Measurements from ENCODE around the gene IQCE.
"Not testable (repeated sequence)": the region's sequence is repeated elsewhere in the genome, so short reads cannot be mapped to it uniquely, and the experiment has no call there.

IQCE gene

DNA sequence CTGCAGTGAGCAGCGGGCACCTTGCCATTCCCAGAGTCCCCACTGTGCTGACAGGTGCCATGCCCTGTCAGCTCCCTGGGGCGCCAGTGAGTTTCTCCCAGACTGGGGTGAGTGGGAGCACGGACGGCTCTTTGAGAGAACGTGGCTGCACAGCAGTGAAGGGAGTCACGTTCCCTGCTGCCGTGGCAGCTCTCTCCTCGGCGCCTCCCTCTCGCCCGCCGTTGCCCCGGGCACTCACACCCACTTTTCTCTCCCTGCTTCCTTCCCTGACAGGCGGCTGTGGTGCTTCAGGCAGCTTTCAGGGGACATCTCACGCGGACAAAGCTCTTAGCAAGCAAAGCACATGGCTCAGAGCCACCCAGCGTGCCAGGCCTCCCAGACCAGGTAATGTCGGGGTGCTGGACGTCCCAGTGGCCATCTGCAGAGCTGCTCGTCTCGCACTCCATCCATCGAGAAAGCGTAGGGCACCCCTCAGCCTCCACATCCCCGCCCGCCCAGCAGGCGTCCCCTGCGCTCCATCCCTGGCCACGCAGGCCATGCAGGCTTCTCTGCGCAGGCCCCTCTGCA lies 45.9 kb downstream of the IQCE start:
- no peak for DNase-seq

DNA sequence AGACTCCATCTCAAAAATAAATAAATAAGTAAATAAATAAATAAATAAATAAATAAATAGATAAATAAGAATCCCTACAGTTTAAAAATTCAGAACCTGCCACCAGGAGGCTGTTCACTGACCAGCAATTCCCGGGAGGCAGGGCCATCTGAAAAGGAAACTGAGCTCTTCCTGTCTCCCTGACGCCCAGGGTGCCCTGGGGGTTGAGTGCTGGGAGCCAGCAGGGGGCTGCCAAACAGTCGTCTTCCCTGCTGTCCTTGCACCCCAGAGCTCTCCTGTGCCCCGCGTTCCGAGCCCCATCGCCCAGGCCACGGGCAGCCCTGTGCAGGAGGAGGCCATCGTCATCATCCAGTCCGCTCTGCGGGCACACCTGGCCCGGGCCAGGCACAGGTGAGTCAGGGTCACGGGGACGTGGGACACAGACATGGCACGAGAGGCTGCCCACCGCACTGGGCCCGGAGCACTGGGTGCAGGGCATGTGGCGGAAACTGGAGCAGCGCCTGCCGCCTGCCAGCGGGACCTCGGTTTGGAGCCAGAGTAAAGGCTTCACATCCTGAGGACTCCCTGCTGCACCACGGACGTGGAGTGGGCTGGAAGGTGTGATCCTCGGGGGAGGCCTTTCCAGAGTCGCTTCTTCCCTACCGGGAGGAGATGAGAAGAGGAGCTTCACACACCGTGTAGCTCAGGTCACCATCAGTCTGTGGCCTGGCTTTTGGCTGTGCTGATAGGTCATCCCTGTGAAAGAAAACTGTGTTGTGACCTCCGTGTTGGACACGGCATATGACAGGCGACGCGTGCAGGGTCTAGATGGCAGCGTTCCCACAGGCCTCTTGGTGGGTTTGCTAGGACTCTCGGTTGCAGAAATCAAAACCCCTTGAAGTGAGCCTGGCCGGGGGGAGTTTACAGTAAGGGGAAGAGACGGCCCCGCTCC lies 47.1 kb downstream of the IQCE start:
- no peak for DNase-seq

DNA sequence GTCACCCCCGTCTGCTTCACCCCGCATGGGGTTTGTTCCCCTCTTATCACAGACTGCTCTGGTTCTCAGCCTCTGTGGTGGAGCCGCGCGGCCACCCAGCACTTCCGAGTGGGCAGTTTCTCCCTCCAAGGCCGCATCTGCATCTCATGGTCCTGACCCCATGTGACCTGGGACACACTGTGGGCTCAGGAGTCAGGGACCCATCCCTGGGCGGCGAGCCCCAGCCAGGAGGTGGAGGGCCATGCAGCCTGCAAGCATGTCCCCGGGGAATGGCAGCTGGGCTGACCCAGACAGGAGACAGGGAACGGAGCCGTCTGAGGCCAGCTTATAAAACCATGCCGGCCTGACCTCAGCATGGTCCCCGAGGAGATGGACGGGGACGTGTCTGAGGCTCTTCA lies 47.8 kb downstream of the IQCE start:
- no peak for DNase-seq

DNA sequence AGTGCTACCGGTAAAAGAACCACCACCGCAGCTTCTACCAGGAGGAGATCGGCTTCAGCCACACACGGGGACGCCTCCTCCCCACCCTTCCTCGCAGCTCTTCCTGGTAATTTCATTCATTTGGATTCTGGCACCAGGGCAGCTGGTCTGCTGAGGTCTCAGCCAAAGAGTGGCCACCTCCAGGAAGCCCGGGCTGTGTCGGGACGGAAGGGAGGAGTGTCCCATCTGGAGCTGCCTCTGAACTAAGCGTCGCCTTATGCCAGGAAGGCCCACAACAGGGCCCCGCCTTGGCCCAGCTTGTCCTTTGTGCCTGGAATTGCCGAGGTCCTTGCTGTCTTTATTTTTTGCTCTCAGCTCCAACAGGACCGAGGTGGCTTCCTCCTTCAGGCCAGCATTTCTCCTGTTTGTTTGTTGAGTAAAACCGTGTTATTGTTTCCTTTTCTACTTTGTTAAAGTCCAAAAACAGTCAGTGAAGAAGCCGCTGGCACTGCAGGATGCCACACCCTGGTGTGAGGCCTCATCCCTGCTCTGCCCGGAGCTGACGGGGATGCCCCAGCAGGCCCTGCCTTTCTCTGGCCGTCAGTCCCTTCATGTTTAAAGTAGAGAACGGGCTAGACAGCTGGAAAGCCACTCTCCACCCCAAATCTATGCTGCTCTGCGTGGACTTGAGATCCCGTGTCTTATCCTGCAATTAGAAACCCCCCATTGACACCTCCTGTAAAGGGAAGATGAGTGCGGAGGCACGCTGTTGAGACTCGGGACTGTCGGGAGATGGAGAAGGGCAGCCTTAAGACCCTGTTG lies 48.5 kb downstream of the IQCE start:
- no peak for DNase-seq

DNA sequence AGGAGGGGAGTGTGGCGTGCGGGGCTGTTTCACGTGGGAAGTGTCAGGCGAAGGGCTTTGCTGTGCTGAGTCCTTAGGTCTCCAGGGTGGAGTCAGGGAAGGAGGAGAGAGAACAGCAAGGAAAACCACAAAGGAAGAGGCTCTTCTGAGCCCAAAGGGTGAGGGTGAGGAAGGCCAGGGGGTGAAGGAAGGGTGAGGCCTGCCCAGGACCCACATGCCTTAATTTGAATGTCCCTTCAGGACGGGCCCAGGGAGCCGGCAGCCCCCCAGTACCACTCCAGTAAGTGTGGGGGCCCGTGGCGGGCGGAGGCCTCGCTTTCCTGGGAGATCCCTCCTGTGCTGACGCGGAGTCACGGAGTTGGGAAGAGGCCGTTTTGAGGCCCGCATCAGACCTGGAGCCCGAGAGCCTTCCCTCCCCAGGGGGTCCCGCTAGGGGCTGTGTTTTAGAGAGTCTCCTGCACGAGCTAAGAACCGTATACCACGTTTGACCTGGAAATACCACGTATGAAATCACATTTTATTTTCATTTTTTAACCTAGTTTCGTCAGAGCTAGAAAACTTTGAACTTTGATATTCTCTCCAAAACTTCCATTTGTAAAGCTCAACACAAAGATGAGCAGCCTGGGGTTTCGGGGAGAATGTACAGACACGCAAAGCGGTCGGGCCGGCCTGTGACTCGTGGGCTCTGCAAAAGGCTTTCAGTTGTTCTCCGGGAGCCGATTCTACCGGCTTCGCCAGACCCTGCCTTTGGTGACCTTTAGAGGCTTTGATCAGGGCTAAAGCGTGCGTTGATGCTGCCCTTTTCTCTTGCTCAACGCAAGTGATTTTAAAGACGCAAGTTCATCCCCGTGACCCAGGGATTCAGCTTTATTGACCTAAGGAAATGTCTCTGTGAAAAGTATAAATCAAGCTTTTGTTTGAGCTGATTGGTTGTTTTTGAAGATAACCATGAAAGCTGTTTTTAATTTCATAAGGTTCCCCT lies 49.4 kb downstream of the IQCE start:
- no peak for DNase-seq

DNA sequence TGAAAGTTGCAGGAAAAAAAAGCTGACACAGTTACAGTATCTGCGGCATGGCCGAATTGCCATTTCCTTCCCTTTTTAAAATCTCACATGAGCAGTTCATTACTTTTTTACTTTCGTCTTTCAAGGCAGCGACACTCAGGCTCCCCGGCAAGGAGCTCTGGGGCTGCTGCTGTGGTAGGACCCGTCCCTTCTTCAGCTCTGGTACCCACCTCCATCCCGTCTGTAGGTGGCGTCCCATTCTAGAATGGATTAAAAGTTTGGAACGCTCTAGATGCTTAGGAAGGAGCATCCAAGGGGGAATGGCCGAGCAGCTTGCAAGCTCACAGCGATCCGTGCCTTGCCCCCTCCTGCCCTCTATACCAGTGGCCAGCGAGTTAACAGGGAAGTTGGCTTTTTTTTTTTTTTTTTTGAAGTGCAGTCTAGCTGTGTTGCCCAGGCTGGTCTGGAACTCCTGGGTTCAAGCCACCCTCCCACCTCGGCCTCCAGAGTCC lies 50.2 kb downstream of the IQCE start:
- no peak for DNase-seq

DNA sequence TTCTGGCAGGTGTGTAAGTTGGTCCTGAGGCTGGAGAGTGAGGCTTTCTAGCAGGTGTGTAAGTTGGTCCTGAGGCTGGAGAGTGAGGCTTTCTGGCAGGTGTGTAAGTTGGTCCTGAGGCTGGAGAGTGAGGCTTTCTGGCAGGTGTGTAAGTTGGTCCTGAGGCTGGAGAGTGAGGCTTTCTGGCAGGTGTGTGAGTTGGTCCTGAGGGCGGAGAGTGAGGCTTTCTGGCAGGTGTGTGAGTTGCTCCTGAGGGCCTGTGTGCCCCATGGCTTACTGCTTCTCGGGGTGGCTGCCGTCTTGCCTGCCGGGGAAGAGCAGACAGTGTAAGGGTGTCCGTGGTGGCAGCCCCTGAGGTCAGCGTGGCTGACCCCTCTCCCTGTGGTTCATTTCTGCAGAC lies 50.9 kb downstream of the IQCE start:
- not testable (repeated sequence) for DNase-seq

DNA sequence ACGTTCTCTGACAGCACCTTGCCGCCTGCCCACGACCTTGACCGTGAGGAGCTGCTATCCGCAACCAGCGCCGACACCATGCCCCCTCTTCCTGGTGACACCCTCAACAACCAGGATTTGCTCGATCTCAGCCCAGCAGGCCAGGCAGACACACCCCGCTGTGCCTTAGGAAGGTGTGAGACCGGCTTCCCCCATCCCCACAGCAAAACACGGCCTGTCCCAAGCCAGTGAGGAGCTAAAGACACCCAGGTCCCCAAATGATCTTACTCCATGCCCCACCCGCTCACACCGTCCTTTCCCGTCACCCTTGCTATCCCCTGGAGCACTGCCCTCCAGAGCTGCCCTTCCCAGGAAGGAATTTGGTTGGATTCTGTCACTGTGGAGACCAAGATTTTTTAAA lies 51.7 kb downstream of the IQCE start:
- no peak for DNase-seq

DNA sequence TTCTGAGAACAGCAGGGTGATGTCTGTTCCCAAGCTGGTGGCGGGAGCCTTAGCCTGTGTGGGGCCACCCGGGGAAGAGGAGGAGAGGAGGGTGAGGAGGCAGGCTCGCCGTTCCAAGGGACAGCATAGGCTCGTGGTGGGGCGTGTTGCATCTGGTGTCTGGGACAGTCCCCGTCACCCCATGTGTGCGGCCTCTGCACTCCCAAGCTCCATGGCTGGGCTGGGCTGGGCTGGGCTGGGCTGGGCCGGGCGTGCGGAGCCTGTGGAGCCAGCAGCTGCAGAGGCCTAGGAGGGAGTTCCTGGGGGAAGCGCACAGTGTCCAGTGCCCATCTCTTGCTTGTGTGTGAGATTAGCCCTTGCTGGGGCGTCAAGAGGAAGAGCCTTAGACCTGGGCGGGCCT lies 52.1 kb downstream of the IQCE start:
- no peak for DNase-seq

DNA sequence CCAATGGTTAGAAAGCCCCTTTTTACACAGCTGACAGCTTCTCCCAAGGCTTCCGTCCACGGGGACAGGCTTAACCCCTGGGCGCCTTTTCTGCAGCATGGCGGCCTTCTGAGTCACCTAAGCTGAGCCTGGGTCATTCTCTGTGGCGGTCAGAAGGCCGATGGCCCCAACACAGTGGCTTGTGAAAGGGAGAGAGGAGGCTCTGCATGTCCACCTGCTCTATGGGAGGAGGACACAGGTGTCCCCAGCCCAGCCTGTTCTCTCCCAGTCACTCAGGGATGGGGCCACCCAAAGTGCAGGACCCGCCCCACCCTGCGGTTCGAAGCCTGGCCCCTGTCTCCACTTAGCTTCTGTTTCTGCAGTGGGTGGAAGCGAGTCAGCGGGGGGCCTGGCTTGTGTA lies 52.6 kb downstream of the IQCE start:
- no peak for DNase-seq

DNA sequence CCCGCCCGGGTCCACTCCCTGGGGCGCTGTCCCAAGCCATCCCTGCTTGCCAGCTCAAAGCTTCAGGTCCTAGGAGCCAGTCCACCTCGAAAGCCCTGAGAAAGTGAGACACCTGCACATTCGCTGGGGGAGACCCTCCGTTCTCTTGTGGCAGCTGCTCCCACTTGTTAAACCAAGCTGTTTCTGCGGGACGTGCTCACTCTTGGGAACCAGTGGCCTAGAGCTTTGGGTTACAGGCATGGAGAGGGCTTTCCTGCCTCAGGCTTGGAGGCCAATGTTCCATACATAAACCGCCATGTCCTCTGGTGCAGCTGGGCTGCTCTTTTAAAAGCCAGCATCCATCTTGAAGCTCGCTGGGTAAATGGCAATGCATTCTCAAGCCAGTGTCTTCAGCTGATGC lies 53.1 kb downstream of the IQCE start:
- DNase-seq, result no peak

DNA sequence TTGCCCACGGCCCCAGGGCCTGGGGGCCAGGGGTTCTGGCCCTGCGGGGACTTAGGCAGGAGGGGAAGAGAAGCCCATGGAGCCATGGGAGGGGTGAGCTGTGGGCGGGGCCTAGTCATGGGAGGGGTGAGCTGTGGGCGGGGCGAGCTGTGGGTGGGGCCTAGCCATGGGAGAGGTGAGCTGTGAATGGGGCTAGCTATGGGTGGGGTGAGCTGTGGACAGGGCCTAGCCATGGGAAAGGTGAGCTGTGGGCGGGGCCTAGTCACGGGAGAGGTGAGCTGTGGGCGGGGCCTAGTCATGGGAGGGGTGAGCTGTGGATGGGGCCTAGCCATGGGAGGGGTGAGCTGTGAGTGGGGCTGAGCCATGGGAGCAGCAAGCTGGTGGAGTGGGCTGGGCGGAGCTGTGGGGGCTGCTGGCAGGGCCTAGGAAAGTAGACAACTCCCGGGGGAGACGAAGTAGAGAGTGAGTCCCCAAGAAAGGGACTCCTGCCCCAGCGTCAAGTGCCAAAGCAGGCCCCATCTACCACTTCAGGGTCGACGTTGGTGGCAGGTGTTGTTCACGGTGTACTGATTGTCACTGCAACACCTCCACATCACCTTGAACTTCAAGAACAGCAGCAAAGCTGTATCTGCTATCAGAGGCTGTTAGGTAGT lies 53.8 kb downstream of the IQCE start:
- no peak for DNase-seq

DNA sequence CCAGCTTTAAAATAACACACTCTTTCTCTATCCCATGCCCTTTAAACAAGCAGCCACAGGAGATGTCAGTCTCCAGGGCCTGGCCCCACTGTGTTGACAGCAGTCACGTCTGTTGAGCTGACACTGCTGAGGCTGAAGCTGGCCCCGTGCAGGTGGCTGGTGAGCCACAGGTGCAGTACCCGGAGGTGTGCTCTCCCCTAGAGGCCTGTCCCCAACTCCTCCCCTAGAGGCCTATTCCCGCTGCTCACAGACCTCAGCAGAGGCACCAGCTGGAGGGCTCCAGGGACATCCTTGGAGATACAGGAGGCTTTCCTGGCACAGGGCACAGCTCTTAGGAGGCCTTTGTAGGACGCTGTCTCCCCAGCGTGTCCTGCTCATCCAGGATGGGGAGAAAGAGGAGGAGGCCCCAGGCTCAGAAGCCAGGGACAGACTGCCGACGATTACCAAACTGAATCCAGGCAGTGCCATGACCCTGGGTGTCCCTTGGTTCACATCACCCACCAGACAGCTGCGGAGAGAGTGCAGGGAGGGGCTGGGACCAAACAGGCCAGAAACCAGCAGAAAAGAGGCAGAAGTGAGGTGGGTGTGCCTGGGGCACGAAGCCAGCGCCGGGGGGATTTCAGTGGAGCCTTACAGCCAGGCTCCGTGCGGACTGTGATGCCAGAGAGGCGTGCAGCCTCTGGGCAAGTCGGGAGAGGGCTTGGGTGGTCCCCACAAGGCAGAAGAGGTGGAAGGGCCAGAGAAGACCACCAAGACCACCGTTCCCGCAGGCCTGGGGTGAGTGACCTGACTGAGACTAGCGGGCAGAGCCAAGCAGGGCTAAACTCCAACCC lies 54.5 kb downstream of the IQCE start:
- DNase-seq, result no peak

DNA sequence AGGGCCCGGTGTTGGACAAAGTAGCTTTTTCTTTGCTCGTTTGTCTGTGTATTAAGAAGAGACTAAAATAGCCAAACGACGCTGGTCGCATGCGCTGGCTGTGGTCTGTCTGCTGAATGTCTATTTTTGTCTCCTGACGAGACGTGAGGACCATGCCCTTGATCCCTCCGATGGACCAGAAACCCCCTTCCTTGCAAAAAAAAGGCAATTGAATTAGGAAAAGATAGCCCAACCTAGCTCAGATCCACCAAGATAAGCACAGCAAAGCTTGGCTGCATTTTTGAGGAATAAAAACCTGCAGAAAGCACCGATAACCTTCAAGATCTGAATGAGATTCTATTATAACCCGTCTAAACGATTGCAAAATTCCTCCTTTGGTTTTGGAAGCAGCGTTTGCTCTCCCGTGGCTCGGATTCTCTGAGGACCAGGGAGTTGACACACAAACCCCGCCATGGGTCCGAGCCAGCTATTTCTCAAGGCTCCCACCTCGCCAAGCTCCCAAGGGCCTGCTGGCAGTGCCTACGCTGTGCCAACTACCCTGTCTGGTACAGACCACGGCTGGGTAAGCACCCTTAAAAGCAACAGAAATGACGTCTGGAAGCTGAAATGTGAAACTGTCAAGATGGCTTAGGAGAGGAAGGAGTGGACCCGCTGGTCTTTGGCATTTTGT lies 55.3 kb downstream of the IQCE start:
- DNase-seq, result no peak

DNA sequence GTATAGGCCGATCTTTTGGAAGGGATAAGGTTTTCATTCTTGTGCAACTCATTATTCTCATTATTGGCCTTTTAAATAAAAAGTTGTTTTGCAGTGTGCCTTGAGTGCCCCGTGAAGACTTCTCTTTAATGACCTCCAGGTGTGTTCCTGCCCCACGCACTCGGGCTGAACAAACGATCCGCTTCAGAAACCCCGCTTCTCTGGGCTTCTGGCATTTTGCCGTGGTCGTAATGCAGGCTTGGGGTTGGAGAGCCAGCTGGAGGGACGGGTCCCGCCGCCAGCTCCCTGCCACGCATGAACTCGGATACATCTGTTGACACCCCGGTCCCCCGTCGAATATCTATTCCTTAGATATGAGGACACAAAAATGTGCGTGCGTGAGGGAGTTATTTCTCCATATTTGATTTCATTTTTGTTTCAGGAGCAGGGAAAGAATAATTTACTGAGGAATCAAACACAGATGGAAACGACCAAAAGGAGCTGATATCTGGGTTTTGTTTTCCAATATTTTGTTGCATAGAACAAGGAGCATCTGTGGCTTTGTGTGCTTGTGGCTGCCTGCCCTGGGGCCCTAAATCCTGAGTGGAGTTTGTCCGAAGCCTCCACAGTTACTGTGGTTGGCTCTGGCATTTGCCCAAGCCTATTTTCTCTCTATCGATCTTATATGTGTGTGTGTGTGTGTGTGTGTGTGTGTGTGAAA lies 56.0 kb downstream of the IQCE start:
- DNase-seq, result no peak

DNA sequence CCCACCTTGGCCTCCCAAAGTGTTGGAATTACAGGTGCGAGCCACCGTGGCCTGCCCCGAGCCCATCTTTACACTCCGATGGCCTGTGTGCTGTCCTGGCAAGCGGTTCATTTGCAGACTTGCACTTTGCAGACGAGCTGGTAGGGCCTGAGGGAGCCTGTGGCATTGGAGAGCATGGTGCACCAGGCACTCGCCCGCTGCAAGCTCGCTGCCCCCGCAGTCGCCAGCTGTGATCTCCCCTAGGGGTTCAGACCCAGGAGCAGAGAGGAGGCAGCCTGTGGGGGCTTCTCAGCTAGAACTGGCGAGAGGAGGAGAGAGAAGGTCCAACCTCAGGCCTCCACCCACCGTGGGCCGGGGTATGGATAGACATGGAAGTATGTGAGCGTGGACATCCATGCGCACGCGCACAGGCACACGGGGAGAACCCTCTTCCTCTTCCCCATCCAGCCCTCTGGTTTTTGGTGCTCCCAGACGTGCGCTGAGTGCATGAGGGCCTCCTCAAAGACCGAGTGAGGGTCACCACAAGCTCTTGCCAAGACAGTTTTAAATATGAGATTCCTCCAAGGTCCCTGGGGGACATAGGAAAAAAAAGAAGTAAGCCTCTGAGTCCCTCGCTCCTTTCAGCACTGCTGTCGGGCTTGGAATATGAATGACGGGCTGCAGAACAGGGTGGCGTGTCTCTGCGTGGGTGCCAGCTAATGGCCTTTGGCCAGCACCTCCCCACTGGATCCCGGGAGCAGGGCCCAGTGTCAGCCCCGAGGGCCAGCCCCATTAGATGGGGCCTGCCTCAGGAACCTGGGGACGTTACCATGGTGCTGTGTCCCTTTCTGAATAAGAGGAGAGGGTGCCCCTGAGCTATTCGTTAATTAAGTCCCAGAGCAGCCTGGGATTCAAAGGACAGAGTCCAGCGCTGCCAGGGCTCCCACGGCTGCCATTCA lies 57.9 kb downstream of the IQCE start:
- DNase-seq, result no peak

DNA sequence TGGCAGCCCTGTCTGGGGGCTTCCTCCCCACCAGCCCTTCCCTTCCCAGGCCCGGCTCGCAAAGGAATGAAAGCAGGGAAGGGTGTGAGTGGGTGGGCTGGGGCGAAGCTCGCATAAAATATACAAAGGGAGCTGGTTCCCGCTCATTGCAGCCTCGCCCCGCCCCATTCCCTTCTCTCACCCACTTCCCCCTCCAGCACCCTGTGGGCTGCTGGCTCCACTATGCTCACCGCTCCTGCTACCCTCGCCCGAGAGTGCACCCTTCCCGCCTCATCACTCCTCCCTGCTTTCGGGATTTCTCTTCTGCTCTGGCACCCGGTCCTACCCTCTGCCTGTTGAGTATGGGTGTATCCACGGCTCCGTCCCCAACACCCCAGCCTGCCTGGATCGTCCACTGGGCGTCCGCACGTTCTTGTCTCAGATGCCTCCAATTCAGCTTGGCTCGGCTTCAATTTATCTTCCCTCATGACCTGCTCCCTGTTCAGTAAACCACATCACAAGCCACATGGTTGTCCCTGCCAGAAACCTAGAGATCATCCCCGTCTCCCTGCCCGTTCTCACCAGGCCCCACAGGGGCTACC lies 58.6 kb downstream of the IQCE start:
- no peak for DNase-seq

DNA sequence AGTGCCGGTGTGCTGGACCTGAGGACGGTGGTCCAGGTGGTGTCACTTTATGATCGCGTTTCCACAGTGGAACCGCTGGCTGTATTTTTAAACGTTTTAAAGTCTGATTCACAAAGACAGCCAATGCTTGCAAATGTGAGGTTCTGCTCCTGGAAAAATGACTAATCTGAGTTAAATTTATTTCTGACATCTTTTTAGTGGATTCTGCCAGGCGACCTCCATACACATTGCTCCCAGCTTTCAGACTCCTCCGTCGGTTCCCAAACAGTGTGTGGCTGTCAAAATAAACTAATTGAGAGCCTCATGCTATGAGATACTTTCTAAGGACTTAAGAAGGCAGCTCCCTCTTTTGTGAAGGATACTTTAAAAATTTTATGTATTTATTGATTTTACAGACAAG lies 60.3 kb downstream of the IQCE start:
- no peak for DNase-seq
